Gastroesophageal sphincter (tissue), 4 donors: Measurements from ENCODE around the gene ABTB2. TPM values are rescaled to one million over a fixed set of nuclear protein-coding genes. Genes with fewer than 3 reads are reported as not detected.

Experiments used
- ATAC-seq: fragments of 150-250 bp; one replicate; pipeline ENCODE4 v1.9.1; 2016; ENCODE audit warnings: mild to moderate bottlenecking, moderate library complexity
- H3K27ac ChIP-seq, 4 donors: fragments of 200-600 bp; sonication (generic) in 3 of 4; 1 replicate in 3 of 4; 2 replicates in 1 of 4; pipeline ENCODE4 v1.5.1; 2016 to 2019
- H3K27me3 ChIP-seq: fragments of 200-600 bp; sonication (generic); one replicate; pipeline ENCODE4 v1.5.1; 2019
- H3K36me3 ChIP-seq, 2 donors: fragments of 200-600 bp; sonication (generic); one replicate each; pipeline ENCODE4 v1.5.1; 2019; ENCODE audit warnings: control low read depth in 1 of 2
- H3K4me1 ChIP-seq, 3 donors: fragments of 200-600 bp; sonication (generic); 1 replicate in 2 of 3; 2 replicates in 1 of 3; pipeline ENCODE4 v1.5.1; 2016 to 2019; ENCODE audit warnings: control low read depth in 2 of 3
- H3K4me3 ChIP-seq, 2 donors: fragments of 200-600 bp; sonication (generic); one replicate each; pipeline ENCODE4 v1.5.1; 2019; ENCODE audit warnings: mild to moderate bottlenecking in 1 of 2, moderate library complexity in 1 of 2
- H3K9me3 ChIP-seq, 3 donors: fragments of 200-600 bp; sonication (generic); one replicate each; pipeline ENCODE4 v1.5.1; 2017 to 2019; ENCODE audit warnings: control low read depth in 2 of 3
- CTCF ChIP-seq, 4 experiments: fragments of 200-600 bp in 2 of 4; fragments of 450-650 bp in 2 of 4; sonication (generic) in 1 of 4; IDR thresholded peaks; one replicate each; pipeline ENCODE4 v1.5.1; 2017 to 2019; ENCODE audit warnings: antibody characterized with exemption in 4 of 4, mild to moderate bottlenecking in 2 of 4, moderate library complexity in 2 of 4
- EP300 ChIP-seq: sonication (generic); formaldehyde crosslinking; IDR thresholded peaks from one replicate; pipeline ENCODE4 v1.6.1; 2017; ENCODE audit warnings: antibody characterized with exemption, mild to moderate bottlenecking
- POLR2A ChIP-seq, 2 donors: fragments of 450-650 bp; IDR thresholded peaks; one replicate each; pipeline ENCODE4 v1.6.1; 2017; ENCODE audit warnings: antibody characterized with exemption in 2 of 2, mild to moderate bottlenecking in 2 of 2, moderate library complexity in 1 of 2
- POLR2AphosphoS5 ChIP-seq: sonication (generic); formaldehyde crosslinking; IDR thresholded peaks from one replicate; pipeline ENCODE4 v1.6.1; 2017; ENCODE audit warnings: antibody characterized with exemption
- WGBS, 2 donors: methylation state at CpG; one replicate each; pipeline ENCODE4 v1.1.5; 2018; ENCODE audit warnings: low coverage in 1 of 2; 5-methylcytosine and 5-hydroxymethylcytosine counted together
- total RNA-seq, 4 donors: library from RNA; depleted of rRNA; stranded (reverse); fragments of >200 nt; gene quantifications; one replicate each; pipeline ENCODE4 v1.1.0, GENCODE V29; 2016

ABTB2 gene
- total RNA-seq, 4 donors from 2014 or later, result 4.1 to 11.0 (median 7.5) TPM

- peaks cover 4 to 70% (median 11%) of the 10 kb centered on the region in 3 donors for H3K4me1 ChIP-seq
- H3K27me3 ChIP-seq, result no peaks in the 10 kb centered on the region
- TF ChIP-seq EP300, result no peak
- TF ChIP-seq POLR2A (IDR thresholded peaks at IDR 0.05), result no peak
- TF ChIP-seq POLR2AphosphoS5, result peak; percentile 66
- TF ChIP-seq CTCF (IDR thresholded peaks at IDR 0.05), result peak in 2 of 4 experiments; percentile 18 to 19
- H3K36me3 ChIP-seq, result no peaks in the 10 kb centered on the region
- peak overlapping the region; percentile 61 to 76 (median 67) for H3K27ac ChIP-seq
- peak; percentile 75 for ATAC-seq
- no peak overlapping the region for H3K4me3 ChIP-seq
- 10 to 17% methylated on average over 2 to 6 of the region's 7 CpGs for WGBS, 2 donors
- no peaks in the 10 kb centered on the region for H3K9me3 ChIP-seq
Measured at GRCh38 chr11:34327804-34328631, 29.8 kb downstream of the ABTB2 start.

GRCh38 chr11:34324466-34324865 lies 33.3 kb downstream of the ABTB2 start:
- no peak for TF ChIP-seq POLR2A (IDR thresholded peaks at IDR 0.05)
- no peak for TF ChIP-seq POLR2AphosphoS5
- no peak for TF ChIP-seq CTCF (IDR thresholded peaks at IDR 0.05)
- TF ChIP-seq EP300, result no peak
- peaks cover 4 to 51% (median 11%) of the 10 kb centered on the region in 3 donors for H3K4me1 ChIP-seq
- 63% methylated on average over 3 of the region's 3 CpGs; no CpG with 5 or more reads in 1 of the 2 donors for WGBS, 2 donors
- no peak overlapping the region for H3K4me3 ChIP-seq
- H3K9me3 ChIP-seq, result no peaks in the 10 kb centered on the region
- H3K27me3 ChIP-seq, result no peaks in the 10 kb centered on the region
- peak overlapping the region in 2 of 4 donors; percentile 4 to 50 for H3K27ac ChIP-seq
- no peaks in the 10 kb centered on the region for H3K36me3 ChIP-seq
- no peak for ATAC-seq

GRCh38 chr11:34323601-34324000 lies 34.2 kb downstream of the ABTB2 start:
- 21 to 28% methylated on average over 2 of the region's 2 CpGs for WGBS, 2 donors
- no peak for ATAC-seq
- Histone ChIP-seq H3K36me3 (no peaks in the 10 kb centered on the region), H3K4me3 (no peak overlapping the region), H3K4me1 (peaks cover 4 to 46% (median 11%) of the 10 kb centered on the region in 3 donors), H3K27me3 (no peaks in the 10 kb centered on the region), H3K9me3 (no peaks in the 10 kb centered on the region), H3K27ac (peak overlapping the region in 1 of 4 donors; percentile 50)
- no peak for TF ChIP-seq CTCF (IDR thresholded peaks at IDR 0.05)
- no peak for TF ChIP-seq POLR2A (IDR thresholded peaks at IDR 0.05)
- TF ChIP-seq POLR2AphosphoS5, result no peak
- no peak for TF ChIP-seq EP300

- H3K4me3 ChIP-seq, result no peak overlapping the region
- H3K27ac ChIP-seq, result no peak overlapping the region
- peak; percentile 48 for TF ChIP-seq POLR2AphosphoS5
- TF ChIP-seq CTCF (IDR thresholded peaks at IDR 0.05), result no peak
- H3K9me3 ChIP-seq, result no peaks in the 10 kb centered on the region
- H3K27me3 ChIP-seq, result no peaks in the 10 kb centered on the region
- 50 to 68% methylated on average over 4 of the region's 4 CpGs for WGBS, 2 donors
- no peaks in the 10 kb centered on the region for H3K36me3 ChIP-seq
- ATAC-seq, result no peak
- H3K4me1 ChIP-seq, result peaks cover 0 to 15% (median 0%) of the 10 kb centered on the region in 3 donors
Measured at GRCh38 chr11:34318111-34319037, 39.4 kb downstream of the ABTB2 start.
